ENCODE measurements around the gene EXOC4.

DNA sequence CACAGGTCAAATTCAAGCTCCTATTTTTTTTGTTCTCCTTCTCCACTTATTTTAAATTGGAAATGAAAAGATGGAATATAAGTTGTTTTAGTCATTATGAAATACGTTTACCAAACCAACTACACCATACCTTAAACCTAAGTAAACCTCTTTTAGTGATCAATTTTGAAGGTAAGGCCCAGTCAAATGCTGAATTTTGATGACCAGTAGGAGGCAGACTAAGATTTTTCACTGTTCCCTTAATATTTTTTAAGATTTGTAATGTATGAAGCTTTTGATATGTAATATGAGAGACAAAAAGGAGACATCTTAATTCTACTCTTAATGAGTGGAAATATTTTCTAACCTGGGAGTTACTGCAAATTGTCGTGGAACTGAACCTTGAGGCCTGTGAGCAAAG is 311.6 kb downstream of the EXOC4 start:
- TF ChIP-seq POLR2A (IDR thresholded peaks at IDR 0.05) (no peak), CTCF (IDR thresholded peaks at IDR 0.05) (no peak)
